ENCODE results near the gene E2F7.

The E2F7 gene

GRCh38 chr12:77064896-77065360 lies 441 bp downstream of the E2F7 start:
- DNase-seq (ENCODE audit: low read depth) = peak; percentile 9

DNA sequence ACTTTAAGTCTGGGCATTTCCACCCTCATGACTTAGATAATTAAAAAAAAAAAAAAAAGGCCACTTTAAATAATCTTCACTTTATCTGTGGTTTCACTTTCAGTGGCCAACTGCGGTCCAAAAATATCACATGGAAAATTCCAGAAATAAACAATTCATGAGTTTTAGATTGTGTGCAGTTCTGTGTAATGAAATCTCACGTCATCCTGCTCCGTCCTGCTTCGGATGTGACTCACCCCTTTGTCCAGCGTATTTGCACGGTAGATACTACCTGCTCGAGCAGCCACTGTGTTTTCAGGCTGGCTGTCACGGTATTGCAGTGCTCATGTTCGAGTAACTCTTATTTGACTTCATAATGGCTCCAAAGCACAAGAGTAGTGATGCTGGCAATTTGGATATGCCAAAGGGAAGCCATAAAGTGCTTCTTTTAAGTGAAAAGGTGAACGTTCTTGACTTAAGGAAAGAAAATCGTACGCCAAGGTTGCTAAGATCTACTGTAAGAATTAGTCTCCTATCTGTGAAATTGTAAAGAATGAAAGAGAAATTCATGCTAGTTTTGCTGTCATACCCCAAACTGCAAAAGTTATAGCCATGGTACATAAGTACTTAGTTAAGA lies 2.4 kb downstream of the E2F7 start:
- DNase-seq (ENCODE audit: low read depth) = no peak

DNA sequence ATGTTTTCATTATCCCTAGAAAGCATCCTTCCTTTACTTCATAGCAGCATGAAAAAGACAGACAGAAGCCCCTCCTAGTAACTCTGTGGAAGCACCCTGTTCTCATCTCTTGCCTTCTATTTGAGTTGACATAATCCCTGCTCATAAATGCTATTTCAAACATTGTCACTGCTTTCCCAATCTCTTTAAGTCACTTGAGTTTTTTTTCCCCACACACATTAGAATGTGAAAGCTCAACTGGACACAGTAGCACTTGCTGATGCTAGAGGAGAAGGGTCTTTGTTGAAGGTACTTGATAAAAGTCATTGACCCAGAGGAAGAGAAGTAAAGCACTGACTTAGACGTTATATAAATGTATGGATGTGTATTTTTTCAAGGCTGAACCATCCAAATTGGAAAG lies 3.0 kb downstream of the E2F7 start:
- DNase-seq (ENCODE audit: low read depth) = no peak

DNA sequence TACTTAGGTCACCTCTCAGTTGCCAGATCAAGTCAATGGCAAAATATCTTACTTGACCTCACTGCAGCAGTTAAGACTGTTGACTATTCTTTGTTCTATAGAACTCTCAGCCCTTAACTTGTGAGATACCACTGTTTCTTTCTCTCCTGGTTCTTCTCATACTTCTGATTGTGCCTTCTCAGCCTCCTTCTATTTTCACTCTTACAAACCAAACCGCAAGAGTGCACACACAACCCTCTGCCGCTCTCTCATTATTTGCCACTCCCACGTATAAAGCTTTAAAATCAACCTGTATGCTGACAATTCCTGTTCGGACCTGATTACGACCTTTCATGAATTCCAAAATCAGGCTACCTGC lies 4.5 kb downstream of the E2F7 start:
- DNase-seq (ENCODE audit: low read depth) = no peak

- no peak for DNase-seq (ENCODE audit: low read depth)
Observed at GRCh38 chr12:77060136-77060882, 5.1 kb downstream of the E2F7 start.

- no peak for DNase-seq (ENCODE audit: low read depth)
Observed at GRCh38 chr12:77058740-77059139, 6.6 kb downstream of the E2F7 start.

DNA sequence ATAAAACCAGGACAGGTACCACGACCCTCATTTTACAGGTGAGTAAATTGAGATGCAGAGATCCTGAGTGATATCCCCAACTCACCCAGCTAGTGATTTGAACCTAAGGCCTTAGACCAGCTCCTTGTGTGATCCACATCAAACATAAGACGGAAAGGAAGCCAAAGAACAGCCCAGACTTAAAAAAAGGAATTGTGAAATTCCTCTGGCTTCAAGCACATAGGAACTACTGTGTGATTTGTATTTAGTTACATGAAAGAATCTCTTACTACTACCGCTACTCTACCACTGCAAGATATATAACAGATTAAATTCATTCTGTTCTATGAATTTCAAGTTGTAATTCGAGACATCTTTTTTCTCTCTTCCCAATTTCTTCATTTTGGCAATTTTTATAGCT lies 10.5 kb downstream of the E2F7 start:
- DNase-seq (ENCODE audit: low read depth) = no peak

DNA sequence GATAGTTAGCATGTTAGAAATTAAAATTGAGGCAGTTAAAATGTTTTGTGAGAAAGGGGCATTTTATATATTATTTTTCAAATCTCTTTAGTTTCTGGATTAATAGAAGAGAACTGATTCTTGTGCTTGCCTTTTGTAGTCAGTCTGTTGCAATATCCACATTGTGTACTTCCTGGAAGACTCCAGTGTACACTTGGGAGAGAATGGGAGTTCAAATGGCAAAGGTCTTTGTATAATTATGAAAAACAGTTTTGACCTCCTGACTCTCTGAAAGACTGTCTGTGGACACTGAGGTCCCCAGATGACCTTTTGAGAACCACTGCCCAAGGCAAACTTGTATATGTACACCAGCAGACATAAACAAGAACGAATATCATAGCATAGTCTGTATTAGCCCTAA lies 12.1 kb downstream of the E2F7 start:
- no peak for DNase-seq (ENCODE audit: low read depth)

DNA sequence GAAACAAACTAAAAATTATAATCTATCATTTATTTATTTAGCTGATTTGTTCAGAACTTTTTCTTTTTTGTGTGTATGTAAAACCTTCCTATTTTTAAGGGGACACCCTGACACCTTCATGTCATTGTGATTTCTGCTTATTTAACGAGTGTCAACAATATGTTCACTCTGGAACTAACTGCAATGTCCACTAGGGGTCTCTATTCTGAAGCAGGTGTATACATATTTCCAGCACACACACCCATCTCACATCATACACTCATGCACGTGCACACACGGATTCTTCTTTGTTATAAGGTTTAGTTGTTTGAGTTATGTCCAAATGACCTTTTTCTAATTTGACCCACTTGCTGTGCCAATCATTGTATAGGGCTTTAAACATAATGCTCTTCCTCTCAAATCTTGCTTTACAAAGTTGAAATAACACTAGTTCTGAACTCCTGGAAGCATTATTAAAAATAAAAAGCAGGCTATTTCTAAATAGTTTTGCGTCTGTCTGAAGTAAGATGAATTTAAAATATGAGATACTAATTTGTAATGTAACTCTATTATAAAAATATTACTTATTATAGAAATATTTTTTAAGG lies 15.5 kb downstream of the E2F7 start:
- DNase-seq (ENCODE audit: low read depth) = no peak

GRCh38 chr12:77047341-77048109 lies 17.8 kb downstream of the E2F7 start:
- no peak for DNase-seq (ENCODE audit: low read depth)

GRCh38 chr12:77046468-77046867 lies 18.9 kb downstream of the E2F7 start:
- DNase-seq (ENCODE audit: low read depth) = no peak

- no peak for DNase-seq (ENCODE audit: low read depth)
Observed at GRCh38 chr12:77045183-77045582, 20.2 kb downstream of the E2F7 start.

DNA sequence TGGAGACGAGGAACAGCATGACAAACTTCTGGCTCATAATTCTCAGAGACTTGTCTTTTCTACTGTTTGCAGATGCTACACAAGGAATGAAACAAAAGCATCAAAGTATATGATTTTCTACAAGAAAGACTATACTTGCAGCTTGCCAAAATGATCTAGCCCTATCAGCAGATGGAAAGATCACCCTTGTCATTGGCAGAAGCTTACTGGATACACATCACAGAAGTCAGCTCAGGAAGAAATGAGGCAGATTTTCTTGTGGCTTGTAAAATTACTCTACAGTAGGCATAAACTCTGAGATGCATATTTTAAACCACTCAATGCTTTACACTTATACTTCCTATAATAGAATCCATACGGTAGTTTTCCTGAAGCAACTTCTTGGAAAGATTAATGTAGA lies 20.6 kb downstream of the E2F7 start:
- no peak for DNase-seq (ENCODE audit: low read depth)

- DNase-seq (ENCODE audit: low read depth) = no peak
Observed at GRCh38 chr12:77042833-77043232, 22.5 kb downstream of the E2F7 start.

- DNase-seq (ENCODE audit: low read depth) = no peak
Observed at GRCh38 chr12:77040231-77040630, 25.1 kb downstream of the E2F7 start.

GRCh38 chr12:77035226-77035625 lies 30.1 kb downstream of the E2F7 start:
- DNase-seq (ENCODE audit: low read depth) = no peak

GRCh38 chr12:77033658-77034536 lies 31.5 kb downstream of the E2F7 start:
- DNase-seq (ENCODE audit: low read depth) = no peak

GRCh38 chr12:77032406-77032805 lies 33.0 kb downstream of the E2F7 start:
- DNase-seq (ENCODE audit: low read depth) = no peak

DNA sequence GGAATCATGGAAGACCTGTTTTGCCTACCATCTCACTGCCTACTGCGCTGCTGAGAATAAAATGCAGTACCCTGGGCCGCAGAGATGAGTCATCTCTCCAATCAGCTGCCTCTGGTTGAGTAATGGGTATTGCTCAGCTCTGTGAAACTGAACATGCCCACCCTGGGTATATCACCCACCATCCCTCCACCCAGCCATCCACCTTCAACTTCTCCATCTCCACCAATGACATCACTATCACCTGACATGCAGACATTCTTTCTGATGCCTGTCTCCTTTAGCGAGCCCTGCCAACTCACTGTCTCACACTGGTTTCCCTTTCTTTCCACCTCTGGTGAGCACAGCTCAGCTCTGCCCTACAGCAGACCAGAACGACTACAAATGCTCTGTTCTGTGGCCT lies 33.6 kb downstream of the E2F7 start:
- DNase-seq (ENCODE audit: low read depth) = no peak

DNA sequence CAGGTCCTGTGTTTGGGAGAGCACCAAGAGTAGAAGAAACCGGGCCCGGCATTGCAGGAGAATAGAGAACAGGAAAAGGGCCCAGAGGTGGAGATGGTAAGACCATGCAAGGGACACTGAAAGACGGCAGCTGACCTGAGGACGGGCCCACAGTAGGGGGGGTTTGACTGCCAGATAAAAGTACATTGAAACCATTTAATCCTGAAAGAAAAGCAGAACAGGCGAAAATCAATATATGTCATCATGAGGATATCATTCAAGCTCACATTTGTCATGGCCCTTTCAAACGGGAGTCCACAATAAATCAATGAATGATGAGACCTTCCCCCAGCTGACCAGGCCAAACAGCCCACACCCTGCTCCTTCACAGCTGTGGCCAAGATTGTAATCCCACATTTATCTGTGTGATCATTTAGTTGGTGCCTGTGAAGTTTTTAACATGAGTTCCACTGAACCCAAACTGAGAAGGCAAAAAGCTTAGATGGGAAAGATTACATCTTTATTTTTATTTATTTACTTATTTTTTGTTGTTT lies 39.5 kb downstream of the E2F7 start:
- no peak for DNase-seq (ENCODE audit: low read depth)

DNA sequence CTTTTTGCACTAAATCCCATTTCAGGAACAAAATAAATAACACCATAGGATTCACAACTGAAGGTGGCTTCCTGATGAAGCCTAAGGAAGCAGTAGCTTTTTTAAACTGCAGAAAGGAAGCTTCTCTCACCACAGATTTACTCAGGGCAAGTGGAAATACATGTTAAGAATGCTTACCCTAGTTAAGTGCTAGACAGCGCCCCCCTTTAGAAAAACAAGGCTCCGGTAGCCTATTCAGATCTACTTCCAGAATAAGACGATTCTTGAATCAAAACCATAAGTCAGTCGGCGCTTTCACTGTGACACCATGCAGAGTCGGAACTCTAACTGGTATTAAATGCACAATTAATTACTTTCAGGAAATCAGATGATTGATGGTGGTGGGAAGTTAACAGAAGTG lies 41.9 kb downstream of the E2F7 start:
- no peak for DNase-seq (ENCODE audit: low read depth)

- no peak for DNase-seq (ENCODE audit: low read depth)
Observed at GRCh38 chr12:77019920-77020319, 45.4 kb downstream of the E2F7 start.

Measured in stimulated activated CD8-positive, alpha-beta memory T cell treated with anti-CD3 and anti-CD28 coated beads, Interleukin-15, amount 100 ng/mL, for 24 hours (primary cell).